ENCODE data around the gene RASGEF1B. TPM values are rescaled to one million over a fixed set of nuclear protein-coding genes. Genes with fewer than 3 reads are reported as not detected.

RASGEF1B gene
- total RNA-seq, 4 donors from 2014 or later: 15.4 to 45.4 (median 28.0) TPM

GRCh38 chr4:81436096-81436495 lies 35.6 kb downstream of the RASGEF1B start:
- Histone ChIP-seq H3K27me3 (no peaks in the 10 kb centered on the region), H3K9me3 (no peaks in the 10 kb centered on the region), H3K4me1 (no peaks in the 10 kb centered on the region), H3K27ac (no peak overlapping the region), H3K36me3 (peaks cover 0 to 74% (median 0%) of the 10 kb centered on the region in 3 donors), H3K4me3 (no peak overlapping the region)
- TF ChIP-seq, protein P1, sequence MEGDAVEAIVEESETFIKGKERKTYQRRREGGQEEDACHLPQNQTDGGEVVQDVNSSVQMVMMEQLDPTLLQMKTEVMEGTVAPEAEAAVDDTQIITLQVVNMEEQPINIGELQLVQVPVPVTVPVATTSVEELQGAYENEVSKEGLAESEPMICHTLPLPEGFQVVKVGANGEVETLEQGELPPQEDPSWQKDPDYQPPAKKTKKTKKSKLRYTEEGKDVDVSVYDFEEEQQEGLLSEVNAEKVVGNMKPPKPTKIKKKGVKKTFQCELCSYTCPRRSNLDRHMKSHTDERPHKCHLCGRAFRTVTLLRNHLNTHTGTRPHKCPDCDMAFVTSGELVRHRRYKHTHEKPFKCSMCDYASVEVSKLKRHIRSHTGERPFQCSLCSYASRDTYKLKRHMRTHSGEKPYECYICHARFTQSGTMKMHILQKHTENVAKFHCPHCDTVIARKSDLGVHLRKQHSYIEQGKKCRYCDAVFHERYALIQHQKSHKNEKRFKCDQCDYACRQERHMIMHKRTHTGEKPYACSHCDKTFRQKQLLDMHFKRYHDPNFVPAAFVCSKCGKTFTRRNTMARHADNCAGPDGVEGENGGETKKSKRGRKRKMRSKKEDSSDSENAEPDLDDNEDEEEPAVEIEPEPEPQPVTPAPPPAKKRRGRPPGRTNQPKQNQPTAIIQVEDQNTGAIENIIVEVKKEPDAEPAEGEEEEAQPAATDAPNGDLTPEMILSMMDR (IDR thresholded peaks at IDR 0.05): no peak
- TF ChIP-seq POLR2A (IDR thresholded peaks at IDR 0.05): no peak
- DNase-seq: no peak

DNA sequence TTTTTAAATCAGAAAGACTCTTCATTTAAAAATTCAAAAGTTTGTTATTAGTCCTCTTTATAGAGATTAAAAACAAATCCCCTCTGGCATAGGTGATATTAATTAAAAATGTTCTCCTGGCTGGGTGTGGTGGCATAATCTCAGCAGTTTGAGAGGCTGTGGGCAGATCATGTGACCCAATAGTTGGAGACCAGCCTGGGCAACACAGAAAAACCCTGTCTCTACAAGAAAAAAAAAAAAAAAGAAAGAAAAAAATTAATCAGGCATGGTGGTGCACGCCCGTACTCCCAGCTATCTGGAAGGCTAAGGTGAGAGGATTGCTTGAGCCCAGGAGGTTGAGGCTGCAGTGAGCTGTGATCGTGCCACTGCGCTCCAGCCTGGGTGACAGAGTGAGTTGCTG lies 38.9 kb downstream of the RASGEF1B start:
- H3K9me3 ChIP-seq: no peaks in the 10 kb centered on the region
- DNase-seq: no peak
- no peak overlapping the region for H3K27ac ChIP-seq
- no peak overlapping the region for H3K4me3 ChIP-seq
- no peak for TF ChIP-seq POLR2A (IDR thresholded peaks at IDR 0.05)
- TF ChIP-seq, protein P1 (IDR thresholded peaks at IDR 0.05): no peak
- peaks cover 0 to 68% (median 0%) of the 10 kb centered on the region in 3 donors for H3K36me3 ChIP-seq
- no peaks in the 10 kb centered on the region for H3K4me1 ChIP-seq
- H3K27me3 ChIP-seq: no peaks in the 10 kb centered on the region

DNA sequence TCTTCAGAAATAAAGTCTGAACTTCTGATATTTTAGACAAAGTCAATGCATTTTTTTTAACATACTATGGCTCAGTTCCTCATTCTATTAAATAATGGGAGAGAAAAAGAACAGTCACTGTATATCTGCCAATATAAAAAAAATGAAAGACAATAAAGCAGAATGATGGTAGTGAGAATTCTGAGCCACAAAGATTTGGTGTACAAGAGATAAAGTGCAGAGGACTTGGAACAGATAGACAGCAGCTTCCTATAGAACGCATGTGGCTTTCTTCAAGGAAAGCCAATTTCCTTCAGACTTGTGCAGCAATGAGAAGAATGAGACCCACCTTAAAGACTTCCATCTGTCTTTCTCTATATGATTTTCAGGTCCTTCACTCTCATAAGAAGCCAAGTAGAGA lies 39.7 kb downstream of the RASGEF1B start:
- H3K9me3 ChIP-seq: no peaks in the 10 kb centered on the region
- H3K4me3 ChIP-seq: no peak overlapping the region
- no peak for DNase-seq
- H3K4me1 ChIP-seq: no peaks in the 10 kb centered on the region
- TF ChIP-seq POLR2A (IDR thresholded peaks at IDR 0.05): no peak
- TF ChIP-seq, protein P1 (IDR thresholded peaks at IDR 0.05): no peak
- peaks cover 0 to 73% (median 0%) of the 10 kb centered on the region in 3 donors for H3K36me3 ChIP-seq
- no peak overlapping the region for H3K27ac ChIP-seq
- H3K27me3 ChIP-seq: no peaks in the 10 kb centered on the region

- no peak for DNase-seq
- H3K9me3 ChIP-seq: no peaks in the 10 kb centered on the region
- no peak overlapping the region for H3K27ac ChIP-seq
- no peaks in the 10 kb centered on the region for H3K27me3 ChIP-seq
- H3K4me3 ChIP-seq: no peak overlapping the region
- no peaks in the 10 kb centered on the region for H3K4me1 ChIP-seq
- peaks cover 0 to 80% (median 0%) of the 10 kb centered on the region in 3 donors for H3K36me3 ChIP-seq
- TF ChIP-seq POLR2A (IDR thresholded peaks at IDR 0.05): no peak
- TF ChIP-seq, protein P1 (IDR thresholded peaks at IDR 0.05): no peak
Observed at GRCh38 chr4:81429607-81430006, 42.1 kb downstream of the RASGEF1B start.

GRCh38 chr4:81429031-81429430 lies 42.7 kb downstream of the RASGEF1B start:
- no peaks in the 10 kb centered on the region for H3K9me3 ChIP-seq
- H3K4me3 ChIP-seq: no peak overlapping the region
- H3K4me1 ChIP-seq: no peaks in the 10 kb centered on the region
- no peak for TF ChIP-seq POLR2A (IDR thresholded peaks at IDR 0.05)
- TF ChIP-seq, protein P1 (IDR thresholded peaks at IDR 0.05): no peak
- no peak overlapping the region for H3K27ac ChIP-seq
- DNase-seq: no peak
- peaks cover 0 to 74% (median 0%) of the 10 kb centered on the region in 3 donors for H3K36me3 ChIP-seq
- H3K27me3 ChIP-seq: no peaks in the 10 kb centered on the region

GRCh38 chr4:81428002-81428401 lies 43.7 kb downstream of the RASGEF1B start:
- Histone ChIP-seq H3K27me3 (no peaks in the 10 kb centered on the region), H3K4me3 (no peak overlapping the region), H3K4me1 (no peaks in the 10 kb centered on the region), H3K9me3 (no peaks in the 10 kb centered on the region), H3K27ac (no peak overlapping the region), H3K36me3 (peaks cover 0 to 64% (median 0%) of the 10 kb centered on the region in 3 donors)
- DNase-seq: no peak
- no peak for TF ChIP-seq POLR2A (IDR thresholded peaks at IDR 0.05)
- TF ChIP-seq, protein P1 (IDR thresholded peaks at IDR 0.05): no peak
